GM10847 (cell line): ENCODE data around the gene KNOP1.

Experiments
- POLR2A ChIP-seq: IDR thresholded peaks from 2 replicates; pipeline ENCODE4 v1.6.1; 2011; ENCODE audit not compliant: insufficient read length; ENCODE audit errors: extremely low read depth

KNOP1 gene

GRCh38 chr16:19703172-19703889 lies 14.7 kb downstream of the KNOP1 start:
- no peak for TF ChIP-seq POLR2A

- no peak for TF ChIP-seq POLR2A
Observed at GRCh38 chr16:19701091-19701490, 16.9 kb downstream of the KNOP1 start.

GRCh38 chr16:19700319-19700781 lies 17.7 kb downstream of the KNOP1 start:
- no peak for TF ChIP-seq POLR2A

- no peak for TF ChIP-seq POLR2A
Observed at GRCh38 chr16:19699472-19699871, 18.6 kb downstream of the KNOP1 start.

- no peak for TF ChIP-seq POLR2A
Observed at GRCh38 chr16:19698480-19699465, 19.3 kb downstream of the KNOP1 start.

- TF ChIP-seq POLR2A = no peak
Observed at GRCh38 chr16:19697756-19698318, 20.2 kb downstream of the KNOP1 start.

- TF ChIP-seq POLR2A = no peak
Observed at GRCh38 chr16:19696961-19697360, 21.1 kb downstream of the KNOP1 start.

GRCh38 chr16:19696328-19696727 lies 21.7 kb downstream of the KNOP1 start:
- TF ChIP-seq POLR2A = no peak

- no peak for TF ChIP-seq POLR2A
Observed at GRCh38 chr16:19694989-19695388, 23.0 kb downstream of the KNOP1 start.

GRCh38 chr16:19691161-19691711 lies 26.8 kb downstream of the KNOP1 start:
- no peak for TF ChIP-seq POLR2A

- no peak for TF ChIP-seq POLR2A
Observed at GRCh38 chr16:19690196-19690595, 27.8 kb downstream of the KNOP1 start.

- TF ChIP-seq POLR2A = no peak
Observed at GRCh38 chr16:19689342-19689741, 28.7 kb downstream of the KNOP1 start.

GRCh38 chr16:19688396-19689024 lies 29.5 kb downstream of the KNOP1 start:
- no peak for TF ChIP-seq POLR2A

GRCh38 chr16:19687279-19687678 lies 30.7 kb downstream of the KNOP1 start:
- no peak for TF ChIP-seq POLR2A

GRCh38 chr16:19685176-19685575 lies 32.9 kb downstream of the KNOP1 start:
- no peak for TF ChIP-seq POLR2A

GRCh38 chr16:19683453-19684236 lies 34.4 kb downstream of the KNOP1 start:
- no peak for TF ChIP-seq POLR2A
